Smooth muscle cell (in vitro differentiated cells): ENCODE data around the gene DCTN4. TPM values are rescaled to one million over a fixed set of nuclear protein-coding genes. Genes with fewer than 3 reads are reported as not detected.

Experiments used
- DNase-seq: peaks from one replicate; lab custom pipeline; 2025; ENCODE audit not compliant: unreplicated experiment; lab: John Stamatoyannopoulos, UW
- H2AFZ ChIP-seq: fragments of 200-600 bp; sonication (generic); 2 replicates; pipeline ENCODE4 v1.6.0; 2016; ENCODE audit warnings: antibody characterized with exemption, low read depth, mild to moderate bottlenecking
- H3F3A ChIP-seq: fragments of 200-600 bp; sonication (generic); 2 replicates; pipeline ENCODE4 v1.6.0; 2017; ENCODE audit warnings: antibody characterized with exemption, low read depth
- H3K27ac ChIP-seq: fragments of 200-600 bp; sonication (generic); 2 replicates; pipeline ENCODE4 v1.5.1; 2016; ENCODE audit warnings: low read depth, mild to moderate bottlenecking
- H3K27me3 ChIP-seq: fragments of 200-600 bp; sonication (generic); 2 replicates; pipeline ENCODE4 v1.6.1; 2016; ENCODE audit warnings: low read depth, mild to moderate bottlenecking
- H3K36me3 ChIP-seq: fragments of 200-600 bp; sonication (generic); 2 replicates; pipeline ENCODE4 v1.5.1; 2016; ENCODE audit warnings: low read depth
- H3K4me1 ChIP-seq: fragments of 200-600 bp; sonication (generic); 2 replicates; pipeline ENCODE4 v1.5.1; 2016; ENCODE audit warnings: low read depth
- H3K4me2 ChIP-seq: fragments of 200-600 bp; sonication (generic); 2 replicates; pipeline ENCODE4 v1.6.0; 2016; ENCODE audit warnings: mild to moderate bottlenecking
- H3K4me3 ChIP-seq: fragments of 200-600 bp; sonication (generic); 2 replicates; pipeline ENCODE4 v1.5.1; 2016; ENCODE audit warnings: mild to moderate bottlenecking
- H3K79me2 ChIP-seq: fragments of 200-600 bp; sonication (generic); 2 replicates; pipeline ENCODE4 v1.6.0; 2016; ENCODE audit warnings: low read depth, mild to moderate bottlenecking
- H3K9ac ChIP-seq: fragments of 200-600 bp; sonication (generic); 2 replicates; pipeline ENCODE4 v1.6.0; 2016; ENCODE audit warnings: low read depth
- H3K9me3 ChIP-seq: fragments of 200-600 bp; sonication (generic); replicated peaks from 2 replicates; pipeline ENCODE4 v1.5.1; 2016; ENCODE audit warnings: low read depth
- H4K20me1 ChIP-seq: fragments of 200-600 bp; sonication (generic); 2 replicates; pipeline ENCODE4 v1.6.0; 2016; ENCODE audit warnings: low read depth
- WGBS: methylation state at CpG from one replicate; pipeline ENCODE4 v1.1.7; 2016; ENCODE audit warnings: low lambda C conversion rate; 5-methylcytosine and 5-hydroxymethylcytosine counted together
- polyA plus RNA-seq: library from polyadenylated mRNA; unstranded; fragments of >200 nt; fragmentation: Nextera tagmentation; extraction: Ambion mirVana; gene quantifications from 2 replicates; pipeline ENCODE4 v1.2.1, GENCODE V29; 2016
- total RNA-seq: library from RNA; depleted of rRNA; stranded (reverse); fragments of >200 nt; gene quantifications from 2 replicates; pipeline ENCODE4 v1.2.3, GENCODE V29; 2014
- TF ChIP-seq, protein P1 (sequence below): fragments of 200-600 bp; sonication (generic); IDR thresholded peaks from 2 replicates; pipeline ENCODE4 v1.5.1; 2017; ENCODE audit warnings: borderline replicate concordance, mild to moderate bottlenecking, antibody characterized with exemption; ENCODE audit not compliant: insufficient read depth, poor library complexity, severe bottlenecking

The DCTN4 gene
- total and polyA plus RNA-seq, 2 experiments from 2014 or later = 38.7 to 77.7 TPM

DNA sequence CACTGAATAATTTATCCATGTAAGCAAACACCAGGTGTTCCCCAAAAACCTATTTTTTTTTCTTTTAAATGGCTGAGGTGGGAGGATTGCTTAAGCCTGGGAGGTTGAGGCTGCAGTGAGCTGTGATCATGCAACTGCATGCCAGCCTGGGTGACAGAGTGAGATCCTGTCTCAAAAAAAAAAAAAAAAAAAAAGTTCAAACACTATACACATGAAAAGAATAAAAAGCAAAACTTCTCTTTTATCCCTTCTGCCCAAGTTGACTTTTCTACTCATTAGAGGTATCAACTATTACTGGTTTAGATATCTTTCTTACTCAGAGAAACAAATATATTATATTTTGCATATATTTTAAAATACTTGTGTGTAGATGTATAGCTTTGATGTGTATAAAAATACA, 17.8 kb downstream of the DCTN4 start:
- H3K9ac ChIP-seq = no peak overlapping the region
- H3K27ac ChIP-seq = no peak overlapping the region
- peaks cover 66% of the 10 kb centered on the region for H3K79me2 ChIP-seq
- peaks cover 59% of the 10 kb centered on the region for H4K20me1 ChIP-seq
- no peak overlapping the region for H3K4me3 ChIP-seq
- DNase-seq = no peak
- H2AFZ ChIP-seq = no peak overlapping the region
- no peaks in the 10 kb centered on the region for H3K4me1 ChIP-seq
- no peaks in the 10 kb centered on the region for H3K27me3 ChIP-seq
- H3K9me3 ChIP-seq = no peaks in the 10 kb centered on the region
- no peaks in the 10 kb centered on the region for H3F3A ChIP-seq
- peaks cover 3% of the 10 kb centered on the region for H3K36me3 ChIP-seq
- H3K4me2 ChIP-seq = no peak overlapping the region
- TF ChIP-seq, protein P1, sequence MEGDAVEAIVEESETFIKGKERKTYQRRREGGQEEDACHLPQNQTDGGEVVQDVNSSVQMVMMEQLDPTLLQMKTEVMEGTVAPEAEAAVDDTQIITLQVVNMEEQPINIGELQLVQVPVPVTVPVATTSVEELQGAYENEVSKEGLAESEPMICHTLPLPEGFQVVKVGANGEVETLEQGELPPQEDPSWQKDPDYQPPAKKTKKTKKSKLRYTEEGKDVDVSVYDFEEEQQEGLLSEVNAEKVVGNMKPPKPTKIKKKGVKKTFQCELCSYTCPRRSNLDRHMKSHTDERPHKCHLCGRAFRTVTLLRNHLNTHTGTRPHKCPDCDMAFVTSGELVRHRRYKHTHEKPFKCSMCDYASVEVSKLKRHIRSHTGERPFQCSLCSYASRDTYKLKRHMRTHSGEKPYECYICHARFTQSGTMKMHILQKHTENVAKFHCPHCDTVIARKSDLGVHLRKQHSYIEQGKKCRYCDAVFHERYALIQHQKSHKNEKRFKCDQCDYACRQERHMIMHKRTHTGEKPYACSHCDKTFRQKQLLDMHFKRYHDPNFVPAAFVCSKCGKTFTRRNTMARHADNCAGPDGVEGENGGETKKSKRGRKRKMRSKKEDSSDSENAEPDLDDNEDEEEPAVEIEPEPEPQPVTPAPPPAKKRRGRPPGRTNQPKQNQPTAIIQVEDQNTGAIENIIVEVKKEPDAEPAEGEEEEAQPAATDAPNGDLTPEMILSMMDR = no peak

DNA sequence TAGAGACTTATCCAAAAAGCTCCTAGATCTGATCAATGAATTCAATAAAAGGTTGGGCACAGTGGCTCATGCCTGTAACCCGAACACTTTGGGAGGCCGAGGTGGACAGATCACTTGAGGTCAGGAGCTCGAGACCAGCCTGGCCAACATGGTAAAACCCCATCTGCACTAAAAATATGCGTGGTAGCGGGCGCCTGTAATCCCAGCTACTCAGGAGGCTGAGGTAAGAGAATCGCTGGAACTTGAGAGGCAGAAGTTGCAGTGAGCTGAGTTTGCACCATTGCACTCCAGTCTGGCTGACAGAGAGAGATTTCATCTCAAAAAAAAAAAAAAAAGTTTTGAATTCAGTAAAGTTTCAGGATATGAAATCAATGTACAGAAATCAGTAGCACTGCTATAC, 20.0 kb downstream of the DCTN4 start:
- Histone ChIP-seq H4K20me1 (peaks cover 70% of the 10 kb centered on the region), H3K27ac (no peak overlapping the region), H3K9ac (no peak overlapping the region), H3K4me2 (no peak overlapping the region), H3K4me1 (no peaks in the 10 kb centered on the region), H3K9me3 (no peaks in the 10 kb centered on the region), H3K27me3 (no peaks in the 10 kb centered on the region), H3K79me2 (peaks cover 85% of the 10 kb centered on the region), H3K4me3 (no peak overlapping the region), H3F3A (no peaks in the 10 kb centered on the region), H3K36me3 (peaks cover 3% of the 10 kb centered on the region), H2AFZ (no peak overlapping the region)
- no peak for DNase-seq
- TF ChIP-seq, protein P1 = no peak
- WGBS = 97% methylated on average over 7 of the region's 7 CpGs

DNA sequence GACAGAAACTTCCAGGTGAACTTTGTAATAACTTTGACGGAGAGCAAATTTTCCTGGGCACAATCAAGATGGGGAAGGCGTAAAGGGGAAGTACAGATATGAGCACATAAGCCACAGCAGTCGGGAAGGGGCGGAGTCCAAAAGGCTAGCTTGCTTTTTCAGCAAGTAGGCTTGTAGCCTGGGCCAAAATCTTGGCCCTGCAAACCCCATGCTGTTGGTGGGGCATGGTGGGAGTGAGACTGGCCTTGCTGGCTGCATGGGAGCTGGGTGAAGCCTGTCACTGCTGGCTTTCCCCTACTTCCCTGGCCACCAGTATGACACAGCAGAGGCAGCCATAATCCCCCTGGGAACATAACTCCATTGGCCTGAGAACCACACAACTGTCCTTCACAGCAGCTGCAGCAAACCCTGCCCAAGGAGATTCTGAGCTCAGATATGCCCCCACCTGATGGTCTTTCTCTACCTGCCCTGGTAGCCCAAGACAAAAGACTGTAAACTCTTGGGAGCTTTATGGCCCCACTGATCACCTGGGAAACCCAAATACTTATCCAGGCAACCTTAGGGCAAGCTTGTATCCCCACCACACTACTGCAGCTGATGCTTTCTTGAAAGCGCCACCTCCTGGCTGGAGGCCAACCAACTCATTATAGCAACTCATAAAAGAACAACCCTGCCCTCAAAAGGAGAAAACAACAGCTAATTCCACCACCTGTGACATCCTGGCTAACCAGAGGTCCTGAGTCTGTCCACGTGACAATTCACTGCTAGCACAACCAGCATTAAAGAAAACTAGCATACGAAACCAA, 24.0 kb downstream of the DCTN4 start:
- no peak overlapping the region for H3K9ac ChIP-seq
- H3K79me2 ChIP-seq = peaks cover 74% of the 10 kb centered on the region
- no peak overlapping the region for H3K4me2 ChIP-seq
- peaks cover 37% of the 10 kb centered on the region for H3K36me3 ChIP-seq
- no peaks in the 10 kb centered on the region for H3F3A ChIP-seq
- no peaks in the 10 kb centered on the region for H3K9me3 ChIP-seq
- TF ChIP-seq, protein P1 = no peak
- H3K4me1 ChIP-seq = no peaks in the 10 kb centered on the region
- no peak overlapping the region for H2AFZ ChIP-seq
- DNase-seq = no peak
- no peak overlapping the region for H3K4me3 ChIP-seq
- no peaks in the 10 kb centered on the region for H3K27me3 ChIP-seq
- H4K20me1 ChIP-seq = peaks cover 43% of the 10 kb centered on the region
- 83% methylated on average over 7 of the region's 7 CpGs for WGBS
- H3K27ac ChIP-seq = no peak overlapping the region
